HG03565 (cell line): ENCODE results near the gene AIPL1.

ENCODE experiments used
- ATAC-seq: cut with Tn5 transposase; IDR thresholded peaks from one replicate; pipeline ENCODE4 v1.9.1; 2021; ENCODE audit warnings: mild to moderate bottlenecking, moderate library complexity; ENCODE audit not compliant: unreplicated experiment

AIPL1 gene

DNA sequence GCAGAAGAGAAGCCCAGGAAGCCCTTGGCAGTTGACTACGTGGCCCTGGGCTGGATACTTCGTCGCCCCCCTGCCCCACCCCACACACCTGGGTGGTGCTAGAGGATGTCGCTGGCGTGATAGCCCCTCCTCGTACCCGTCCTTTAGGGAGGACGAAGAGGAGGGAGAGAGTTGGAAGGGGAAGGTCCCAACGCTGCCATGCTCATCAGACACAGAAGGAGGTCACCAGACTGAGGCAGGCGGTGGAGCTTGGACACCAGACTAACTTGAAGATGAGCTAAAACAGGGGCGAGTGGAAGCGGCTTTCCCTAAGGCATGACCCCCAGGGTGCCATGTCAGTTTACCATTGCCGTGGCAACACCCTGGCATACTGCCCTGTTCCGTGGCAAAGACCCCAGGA lies 11.0 kb downstream of the AIPL1 start:
- no peak for ATAC-seq

DNA sequence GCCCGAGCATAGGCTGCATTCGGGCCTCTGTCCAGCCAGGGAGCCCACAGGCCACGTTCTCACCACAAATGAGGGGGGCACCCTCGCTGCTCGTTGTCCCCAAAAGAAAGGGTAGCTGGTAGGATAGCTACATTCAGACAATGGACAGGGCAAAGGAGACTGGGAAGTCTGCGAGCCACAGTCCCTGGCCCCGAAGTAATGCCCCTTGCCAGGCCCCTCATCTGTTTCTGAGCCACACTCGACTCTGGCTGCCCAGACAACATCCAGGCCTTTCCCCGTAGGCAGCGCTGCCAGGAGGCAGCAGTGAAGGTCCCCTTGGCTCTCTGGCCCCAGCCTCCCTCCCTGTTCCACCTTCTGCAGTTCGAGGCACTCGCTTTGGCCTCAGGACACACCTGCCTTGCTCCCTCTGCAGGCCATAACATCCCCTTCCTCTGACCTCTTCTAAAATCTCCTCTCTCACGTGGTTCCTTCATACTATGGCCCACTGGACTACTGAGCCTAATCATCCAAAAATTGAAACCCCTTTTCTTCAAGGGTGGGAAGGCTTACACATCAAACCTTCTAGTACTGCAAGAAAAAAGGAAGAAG lies 12.2 kb downstream of the AIPL1 start:
- no peak for ATAC-seq

DNA sequence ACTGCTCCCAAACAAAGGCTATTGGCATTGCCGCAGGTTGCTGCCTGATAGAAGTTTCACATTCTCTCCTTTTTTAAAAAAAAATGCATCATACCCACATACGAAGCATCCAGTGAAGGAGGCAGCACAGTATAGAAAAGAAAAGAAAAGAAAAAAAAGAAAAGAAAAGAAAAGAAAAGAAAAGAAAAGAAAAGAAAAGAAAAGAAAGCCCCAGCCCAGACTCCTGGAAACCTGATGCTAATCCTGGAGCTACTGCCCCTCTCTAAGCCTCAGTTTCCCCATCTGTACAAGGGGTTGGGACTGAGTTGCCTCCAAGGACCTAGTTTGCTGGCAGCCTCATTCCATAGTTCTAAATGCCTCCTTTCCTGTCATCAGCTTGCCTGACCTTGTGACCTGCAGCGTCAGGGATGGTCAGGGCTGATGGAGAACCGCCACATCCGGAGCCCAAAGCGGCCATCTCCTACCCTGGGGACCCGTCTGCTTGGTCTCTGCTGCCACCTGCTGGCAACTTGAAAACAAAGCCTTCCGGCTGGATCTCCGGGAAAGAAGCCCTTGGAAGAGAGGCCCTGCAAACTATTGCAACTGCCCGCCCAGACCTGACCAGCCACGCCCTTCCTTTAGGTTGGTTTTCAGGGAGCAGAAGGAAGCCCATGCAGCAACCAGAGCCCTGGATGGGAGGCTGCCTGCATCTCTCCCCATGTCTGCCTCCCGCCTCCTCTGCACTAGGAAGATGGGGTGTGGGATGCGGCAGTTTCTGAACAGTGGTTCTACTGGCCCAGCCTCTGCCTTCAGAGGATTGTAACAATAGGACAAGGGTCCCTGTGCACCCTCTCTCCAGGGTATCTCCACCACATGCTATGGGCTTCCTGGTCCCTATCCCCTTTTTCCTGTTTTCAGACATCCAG lies 13.0 kb downstream of the AIPL1 start:
- no peak for ATAC-seq

DNA sequence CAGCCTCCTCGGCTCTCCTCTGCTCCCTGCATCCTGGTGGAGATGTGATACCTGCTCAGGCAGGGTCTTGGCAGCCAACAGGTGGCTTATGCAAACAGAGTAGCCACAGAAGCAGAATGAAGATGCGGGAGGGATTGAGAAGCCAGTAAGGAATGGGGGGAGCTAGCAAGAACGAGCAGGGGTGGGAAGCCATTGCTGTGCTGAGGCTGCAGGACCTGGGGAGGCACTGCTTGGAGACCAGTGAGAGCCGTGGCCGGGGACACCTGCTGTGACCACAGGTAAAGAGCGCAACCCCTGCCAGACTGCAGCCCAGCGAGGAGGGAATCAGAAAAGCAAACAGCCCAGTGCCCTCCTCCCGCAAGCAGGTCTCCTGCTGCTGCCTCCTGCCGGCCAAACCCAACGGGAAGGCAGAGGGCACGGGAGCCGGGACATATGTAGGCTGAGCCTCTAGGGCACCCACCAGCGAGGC lies 14.7 kb downstream of the AIPL1 start:
- ATAC-seq, result no peak

DNA sequence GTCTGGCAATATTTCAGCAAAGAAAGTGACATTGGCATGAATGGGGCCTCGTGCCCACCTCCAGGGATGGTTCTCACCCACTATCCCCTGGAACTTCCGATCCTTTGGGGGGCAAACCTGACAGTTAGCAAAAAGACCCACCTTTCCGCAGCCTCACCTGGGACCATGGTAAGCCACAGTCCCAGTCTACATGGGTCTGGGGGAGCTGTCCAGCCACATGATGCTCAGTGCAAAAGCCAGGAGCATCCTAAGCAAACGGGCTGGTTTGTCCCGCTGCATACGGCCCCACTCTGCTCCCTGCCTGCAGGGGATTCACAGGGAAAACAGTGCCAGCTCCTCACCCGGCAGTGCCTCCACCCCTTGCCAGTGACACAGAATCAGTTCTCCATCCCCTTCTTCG lies 19.3 kb downstream of the AIPL1 start:
- ATAC-seq, result no peak

DNA sequence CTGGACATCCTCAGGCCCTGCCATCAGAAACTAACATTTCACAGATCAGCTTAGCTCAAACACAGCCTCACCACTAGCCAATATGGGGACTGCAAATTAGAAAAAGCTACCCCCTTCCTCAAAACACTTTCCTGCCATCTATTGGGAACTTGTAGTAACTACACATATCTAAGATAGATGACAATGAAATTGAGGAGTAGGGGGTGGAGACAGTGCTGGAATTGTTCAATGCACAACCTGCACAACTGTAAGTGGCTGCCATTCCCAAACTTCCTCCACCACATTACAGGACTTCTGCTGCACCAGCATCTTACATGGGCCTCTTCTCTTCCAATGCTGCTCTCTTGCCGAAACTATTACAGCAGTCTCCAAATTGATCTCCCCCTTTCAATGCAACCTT lies 21.9 kb downstream of the AIPL1 start:
- ATAC-seq, result no peak

DNA sequence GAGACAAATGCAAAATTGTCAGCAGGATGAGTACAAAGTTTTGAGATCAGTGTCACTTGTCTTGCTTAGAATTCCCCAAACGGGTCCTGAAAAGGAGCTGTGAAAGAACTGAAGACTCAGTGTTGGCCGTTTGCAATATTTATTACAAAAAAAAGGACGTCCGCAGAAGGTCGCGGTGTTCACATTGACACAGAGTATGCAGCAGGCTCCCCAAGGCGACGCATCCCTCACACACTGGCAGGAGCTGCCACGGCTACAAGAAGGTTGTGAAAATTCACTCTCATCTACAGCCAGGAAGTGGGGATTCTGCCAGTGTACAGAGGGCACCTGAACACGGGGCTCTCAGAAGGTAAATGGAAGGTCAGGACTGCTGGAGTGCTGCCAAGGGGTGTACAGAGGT lies 26.2 kb downstream of the AIPL1 start:
- no peak for ATAC-seq

DNA sequence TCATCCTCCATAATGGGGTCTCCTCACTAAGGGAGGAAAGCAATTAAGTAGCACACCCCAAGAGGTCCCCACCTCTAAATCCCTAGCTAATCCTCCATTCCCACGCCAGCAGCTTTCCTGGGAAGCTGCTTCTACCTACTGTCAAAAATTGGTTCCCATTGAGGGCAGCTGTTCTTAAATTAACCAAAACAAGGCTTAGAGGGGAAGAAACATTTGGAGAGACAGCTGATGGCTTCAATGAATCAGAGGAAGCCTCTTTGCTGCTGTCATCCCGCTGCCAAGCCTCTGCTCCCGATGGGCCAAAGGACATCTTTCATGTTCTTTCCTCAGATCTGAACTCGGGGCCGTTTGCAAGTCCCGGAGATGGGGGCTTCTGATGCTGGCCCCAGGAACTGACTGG lies 26.6 kb downstream of the AIPL1 start:
- ATAC-seq, result no peak

DNA sequence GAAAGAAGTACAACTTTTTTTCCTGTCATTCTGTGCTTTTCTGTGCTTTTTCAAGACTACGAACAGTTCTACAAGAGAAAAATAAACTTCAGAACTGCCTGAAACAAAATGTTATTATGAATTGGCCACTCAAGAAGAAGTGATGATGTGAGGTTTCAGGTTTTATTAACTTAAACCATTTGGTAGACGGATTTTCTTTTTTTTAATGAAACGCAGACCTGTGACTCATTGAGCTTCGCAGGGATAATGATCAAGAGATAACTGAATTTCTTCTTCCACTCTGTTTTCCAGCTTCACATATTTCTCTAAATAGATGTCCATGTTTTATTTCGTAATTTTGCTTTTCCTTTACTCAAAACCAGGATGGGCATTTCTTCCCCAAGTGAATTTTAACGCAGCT lies 32.7 kb downstream of the AIPL1 start:
- no peak for ATAC-seq

DNA sequence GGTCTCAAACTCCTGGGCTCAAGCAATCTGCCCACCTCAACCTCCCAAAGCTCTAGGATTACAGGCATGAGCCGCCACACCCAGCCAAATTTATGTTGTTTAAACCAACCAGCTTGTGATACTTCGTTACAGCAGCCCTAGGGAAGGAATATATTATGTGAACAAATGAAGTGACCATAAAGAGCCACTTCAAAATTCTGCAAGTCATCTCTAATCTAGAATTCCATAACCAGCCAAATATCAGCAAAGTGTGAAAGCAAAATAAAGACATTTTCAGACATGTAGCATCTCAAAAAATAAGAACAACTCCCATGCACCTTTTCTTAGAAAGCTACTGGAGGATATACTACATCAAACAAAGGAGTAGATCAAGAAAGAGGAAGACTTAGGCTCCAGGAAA lies 36.0 kb downstream of the AIPL1 start:
- no peak for ATAC-seq

DNA sequence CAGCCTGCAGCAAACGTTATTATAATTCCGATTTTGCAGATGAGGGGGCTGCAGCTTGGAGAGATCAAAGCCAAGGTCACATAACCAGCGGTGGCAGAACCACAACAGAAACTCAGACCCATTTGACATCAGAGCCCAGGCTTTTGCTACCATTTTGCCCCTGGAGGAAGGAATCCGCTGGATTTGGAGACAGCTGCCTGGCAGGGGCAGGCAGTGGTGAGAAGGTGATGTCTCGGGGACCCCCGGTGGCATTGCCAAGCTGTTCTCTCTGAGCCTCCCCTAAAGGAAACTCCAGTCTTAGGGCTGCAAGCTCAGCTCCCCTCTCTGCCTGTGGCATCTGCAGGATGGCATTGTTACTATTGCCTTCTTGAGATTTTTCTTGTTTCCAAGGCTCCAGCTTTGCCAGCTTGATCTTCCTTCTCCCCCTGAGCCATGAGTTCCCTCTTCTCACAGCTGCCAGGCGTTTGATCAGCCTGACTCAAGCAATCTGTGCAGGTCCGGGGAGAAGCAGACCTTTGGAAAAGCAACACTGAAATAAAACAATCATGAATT lies 40.8 kb downstream of the AIPL1 start:
- ATAC-seq, result no peak

DNA sequence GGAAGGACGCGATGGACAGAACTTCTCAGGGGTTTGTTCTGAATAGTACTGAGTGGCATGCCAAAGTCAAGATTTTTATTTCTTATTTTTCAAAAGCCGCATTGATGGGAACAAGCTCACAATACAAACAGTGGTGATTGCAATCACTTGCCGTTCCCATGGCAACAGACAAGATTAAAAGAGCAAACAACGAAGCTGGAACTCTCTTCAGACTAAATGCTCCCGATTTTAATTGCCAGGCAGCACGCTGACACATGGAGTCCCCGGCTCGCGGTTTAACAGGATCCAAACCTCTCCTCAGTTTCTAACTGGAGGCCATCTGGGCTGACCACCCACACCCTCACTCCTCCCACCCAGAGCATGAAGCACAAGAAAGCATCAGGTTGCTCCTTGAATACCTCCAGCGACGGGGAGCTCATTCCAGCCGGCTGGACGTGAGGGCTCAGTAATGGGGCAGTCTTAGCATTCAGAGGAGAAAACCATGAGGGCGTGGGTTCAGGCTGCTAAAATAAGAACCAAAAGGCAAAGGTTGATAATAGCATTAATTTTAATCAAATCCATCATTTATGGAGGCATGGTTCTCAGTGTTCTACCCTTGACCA lies 41.5 kb downstream of the AIPL1 start:
- no peak for ATAC-seq

DNA sequence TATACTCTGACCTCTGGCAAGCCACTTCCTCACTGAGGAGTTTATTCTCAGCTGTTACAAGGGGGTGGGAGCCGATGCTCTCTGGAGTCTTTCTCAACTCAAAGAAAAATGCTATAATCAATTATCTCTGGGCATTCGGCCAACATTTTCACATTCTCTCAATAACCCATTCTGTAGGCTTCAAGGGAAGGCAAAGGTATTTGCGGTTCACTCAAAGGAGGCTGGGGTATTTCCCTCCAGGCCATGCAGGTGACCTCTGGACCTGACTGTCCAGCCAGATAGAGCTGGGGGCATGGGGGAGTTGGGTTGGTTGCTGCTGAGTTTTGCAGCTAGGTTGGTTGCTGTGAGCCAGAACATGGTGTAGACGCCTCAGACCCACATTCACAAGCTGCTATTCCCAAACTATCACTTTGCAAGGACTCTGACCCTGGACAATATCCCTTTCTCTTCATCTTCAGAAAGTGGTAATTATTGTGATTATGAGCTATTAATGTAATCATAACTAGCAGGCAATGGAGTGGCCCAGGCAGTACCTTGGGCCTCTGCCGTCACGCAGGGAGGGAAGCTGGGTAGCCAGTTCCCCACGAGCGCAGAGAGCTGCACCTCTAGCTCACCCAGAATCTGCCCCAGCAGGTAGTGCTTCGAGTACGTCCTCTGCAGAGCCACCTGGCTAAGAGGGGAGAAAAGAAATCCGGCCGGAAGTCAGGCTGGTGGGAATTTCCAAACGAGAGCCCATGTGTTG lies 42.1 kb downstream of the AIPL1 start:
- no peak for ATAC-seq

DNA sequence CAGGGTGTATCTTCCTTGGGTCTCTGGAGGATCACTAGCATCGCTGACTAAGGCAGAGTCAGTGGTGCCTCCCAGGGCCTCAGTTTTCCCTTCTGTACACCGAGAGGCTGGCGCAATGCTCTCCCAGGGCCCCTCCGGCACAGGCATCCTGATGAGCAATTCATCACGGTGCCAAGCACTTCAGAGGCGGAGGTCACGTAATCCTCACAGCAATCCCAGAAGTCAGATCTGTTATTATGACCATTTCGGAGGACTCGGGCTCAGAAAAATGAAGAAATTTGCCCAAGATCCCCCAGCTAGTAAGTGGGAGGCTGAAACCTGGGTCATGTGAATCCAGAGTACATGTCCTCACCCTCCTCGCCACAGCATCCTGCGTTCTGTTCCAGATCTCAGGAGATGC lies 46.5 kb downstream of the AIPL1 start:
- ATAC-seq, result no peak

DNA sequence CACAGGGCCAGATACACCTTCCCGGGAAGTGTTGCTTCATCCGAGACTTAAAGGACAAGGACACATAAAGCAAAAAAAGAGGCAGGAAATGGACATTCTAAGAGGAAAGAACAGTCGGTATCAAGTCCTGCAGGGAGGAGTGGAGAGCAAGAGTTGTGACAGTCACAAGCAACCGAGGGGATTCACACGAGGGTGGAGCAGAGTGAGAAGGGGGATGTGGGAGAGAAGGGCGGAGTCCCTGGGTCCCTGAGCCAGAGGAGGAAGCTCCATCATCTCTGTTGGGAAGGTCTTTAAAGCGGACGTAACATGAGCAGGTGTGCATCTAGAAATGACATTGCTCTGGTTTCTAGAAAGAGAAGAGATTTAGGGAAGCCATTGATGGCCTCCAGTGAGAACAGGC lies 47.1 kb downstream of the AIPL1 start:
- ATAC-seq, result no peak

DNA sequence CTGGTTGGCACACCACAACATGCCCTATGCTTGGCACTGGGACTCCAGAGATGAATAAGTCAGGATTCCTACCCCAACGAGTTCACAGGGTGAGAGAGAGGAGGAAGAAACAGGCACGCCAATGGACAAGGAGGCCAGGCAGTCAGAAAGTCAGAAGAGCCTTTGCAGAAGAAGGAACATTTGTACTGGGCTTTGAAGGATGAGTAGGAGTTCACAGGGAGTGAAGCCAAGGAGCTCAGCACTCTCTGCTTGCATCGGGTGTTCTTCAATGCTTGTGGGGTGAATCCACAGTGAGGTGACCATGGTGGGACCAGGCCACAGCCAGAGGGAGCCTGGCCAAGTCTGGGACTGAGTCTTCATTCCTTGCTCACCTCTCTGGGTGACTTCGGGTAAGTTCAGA lies 47.5 kb downstream of the AIPL1 start:
- ATAC-seq, result no peak

DNA sequence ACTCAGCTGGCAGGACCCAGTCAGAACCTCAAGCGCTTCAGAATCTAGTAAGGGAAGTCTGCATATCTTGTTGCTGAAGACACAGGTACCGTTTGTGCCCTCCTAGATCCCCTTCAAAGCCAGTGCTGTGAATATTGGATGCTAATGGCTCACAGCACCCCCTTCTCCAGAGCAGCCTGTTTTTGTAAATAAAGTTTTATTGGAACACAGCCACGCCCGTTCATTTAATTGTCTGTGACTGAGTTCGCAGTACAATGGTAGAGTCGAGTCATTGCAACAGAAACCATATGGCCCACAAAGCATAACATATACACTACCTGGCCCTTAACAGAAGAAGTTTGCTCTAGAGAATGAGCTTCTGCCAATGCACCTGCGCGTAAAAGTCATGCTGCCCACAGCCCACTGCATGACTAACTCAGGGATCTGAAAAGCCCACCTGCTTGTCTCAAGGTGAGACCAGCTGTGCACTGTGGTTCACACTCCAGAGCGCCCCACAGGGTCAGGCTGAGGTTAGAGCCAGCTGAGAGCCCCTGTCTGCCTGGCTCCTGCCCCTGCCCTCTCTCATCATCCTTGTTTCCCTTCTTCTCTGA lies 48.8 kb downstream of the AIPL1 start:
- no peak for ATAC-seq

DNA sequence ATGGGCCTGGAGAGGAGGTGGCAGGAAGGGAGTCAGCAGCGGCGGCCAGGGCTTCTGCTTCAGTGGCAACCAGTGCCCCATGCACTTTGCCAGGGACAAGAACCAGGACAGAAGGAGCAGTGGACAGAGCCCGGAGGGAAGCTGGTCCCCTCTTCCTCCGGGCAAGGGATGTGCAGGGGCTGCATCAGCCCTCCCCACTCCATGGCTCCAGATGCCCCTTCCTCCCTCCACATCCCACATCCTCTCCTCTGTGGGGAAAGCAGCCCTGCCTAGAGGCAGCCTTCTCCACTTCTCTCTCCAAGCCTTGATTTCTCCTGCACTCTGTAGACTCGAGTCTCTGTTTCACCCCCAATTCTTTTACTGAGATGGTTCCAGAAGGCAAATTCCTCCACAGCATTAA lies 50.4 kb downstream of the AIPL1 start:
- no peak for ATAC-seq

DNA sequence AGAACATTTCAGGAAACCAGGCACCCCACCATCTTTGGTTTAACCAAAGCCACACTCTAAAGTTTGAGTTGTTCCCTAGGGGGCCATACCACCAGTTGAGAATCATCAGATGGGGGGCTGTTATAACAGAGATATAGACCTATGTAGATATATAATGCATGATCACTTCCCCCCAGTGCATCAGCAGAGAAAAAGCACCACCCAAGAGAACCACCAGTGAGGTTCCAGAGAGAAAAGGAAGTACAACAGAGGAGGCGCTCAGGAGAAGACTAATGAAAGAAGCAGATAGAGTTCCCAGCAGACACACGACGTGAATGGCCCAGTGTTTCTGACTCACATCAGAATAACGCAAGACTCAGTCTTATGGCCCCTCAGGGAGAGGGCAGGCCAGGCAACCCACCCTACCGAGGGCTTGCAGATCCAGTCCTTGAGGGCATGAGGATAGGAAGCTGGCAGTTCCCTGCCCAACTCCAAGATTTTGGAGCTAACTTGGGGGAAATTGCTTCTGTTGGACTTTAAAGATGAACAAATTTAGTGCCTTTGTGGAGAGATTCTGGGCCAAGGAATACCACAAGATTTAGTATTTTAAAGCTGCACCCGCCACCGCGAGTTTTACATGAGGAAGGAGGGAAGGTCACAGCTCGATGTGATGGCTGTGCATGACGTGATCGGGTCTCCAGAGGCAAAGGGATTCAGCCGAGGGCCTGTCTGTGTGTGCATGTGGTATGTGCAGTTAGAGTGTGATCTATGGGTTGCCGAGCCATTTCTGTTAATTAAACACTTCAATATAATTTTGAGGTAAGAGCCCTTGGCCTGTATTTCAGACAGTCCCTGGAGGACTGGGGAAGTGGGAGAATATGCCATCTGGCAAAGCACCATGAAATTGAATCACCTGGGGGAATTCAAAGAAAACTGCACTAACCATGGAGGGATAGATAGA lies 53.1 kb downstream of the AIPL1 start:
- ATAC-seq, result no peak
